HepG2 (cell line): ENCODE measurements around the gene PALM2AKAP2. TPM values are rescaled to one million over a fixed set of nuclear protein-coding genes. Genes with fewer than 3 reads are reported as not detected.

Experiments
- ATAC-seq: fragments of 200-7000 bp; cut with Tn5 transposase; 3 replicates; pipeline ENCODE4 v1.9.1; 2020; ENCODE audit warnings: mild to moderate bottlenecking, moderate library complexity
- BruUV-seq: library from RNA; stranded (reverse); fragments of 400-500 nt; replicated peaks from 2 replicates; lab custom pipeline; 2021; lab: Mats Ljungman, UMichigan
- CTCF ChIA-PET: fragments of 300-600 bp; formaldehyde crosslinking; extraction: SDS; loops from one replicate; lab custom pipeline; 2021; ENCODE audit warnings: low total read pairs, inconsistent platforms, low intra/inter-chr PET ratio; lab: Yijun Ruan, JAX
- POLR2A ChIA-PET: fragments of 350-600 bp; sonication (Branson Sonifier 250); formaldehyde crosslinking; loops from one replicate; lab custom pipeline; 2020; ENCODE audit warnings: antibody characterized with exemption, inconsistent platforms; lab: Yijun Ruan, JAX
- DNase-seq: peaks from one replicate; pipeline ENCODE4 v3.0.0-alpha.2; 2015; ENCODE audit warnings: low spot score
- FAIRE-seq: peaks from 3 replicates; lab custom pipeline; 2011; peaks lifted over from hg19 to GRCh38; lab: Jason Lieb, UNC
- H2AFZ ChIP-seq: one replicate; pipeline ENCODE4 v1.6.1; 2011; ENCODE audit warnings: low read length, inconsistent platforms
- H3K27ac ChIP-seq: fragments of 300-600 bp; 3 replicates; pipeline ENCODE4 v1.8.0; 2011; ENCODE audit warnings: mixed run types, mild to moderate bottlenecking, mixed read lengths, low read length, inconsistent platforms; ENCODE audit not compliant: insufficient read depth; ENCODE audit errors: extremely low read length
- H3K27me3 ChIP-seq, 2 experiments: fragments of 200-600 bp in 1 of 2; 2 replicates in 1 of 2; 3 replicates in 1 of 2; pipeline versions ENCODE4 v1.6.0 to v1.8.0; 2011; ENCODE audit warnings: low read length in 2 of 2, mild to moderate bottlenecking in 2 of 2, moderate library complexity in 2 of 2, inconsistent platforms in 1 of 2; ENCODE audit not compliant: insufficient read depth in 2 of 2, control insufficient read depth in 1 of 2
- H3K36me3 ChIP-seq, 2 experiments: fragments of 200-600 bp in 1 of 2; replicated peaks in 1 of 2; 2 replicates in 1 of 2; 3 replicates in 1 of 2; pipeline versions ENCODE4 v1.5.1 to v1.8.0; 2011; ENCODE audit warnings: low read length in 2 of 2, inconsistent platforms in 1 of 2; ENCODE audit not compliant: insufficient read depth in 2 of 2, control insufficient read depth in 1 of 2
- H3K4me1 ChIP-seq: 2 replicates; pipeline ENCODE4 v1.5.1; 2012; ENCODE audit warnings: low read length, inconsistent platforms; ENCODE audit not compliant: insufficient read depth
- H3K4me2 ChIP-seq: 2 replicates; pipeline ENCODE4 v1.6.0; 2011; ENCODE audit warnings: low read depth, low read length, inconsistent platforms
- H3K4me3 ChIP-seq, 3 experiments: fragments of 200-600 bp in 1 of 3; sonication (generic), shearing (Covaris generic) in 1 of 3; replicated peaks in 1 of 3; 2 replicates each; pipeline ENCODE4 v1.5.1; 2011 to 2016; ENCODE audit warnings: low read length in 3 of 3, inconsistent platforms in 2 of 3, low read depth in 2 of 3, mild to moderate bottlenecking in 2 of 3, control low read depth in 1 of 3, mixed read lengths in 1 of 3; ENCODE audit not compliant: insufficient read depth in 1 of 3
- H3K79me2 ChIP-seq: one replicate; pipeline ENCODE4 v1.6.1; 2011; ENCODE audit warnings: low read length, inconsistent platforms; ENCODE audit not compliant: insufficient read depth
- H3K9ac ChIP-seq: 2 replicates; pipeline ENCODE4 v1.6.0; 2011; ENCODE audit warnings: mild to moderate bottlenecking, low read depth, low read length, inconsistent platforms; ENCODE audit not compliant: insufficient read depth
- H3K9me3 ChIP-seq: 2 replicates; pipeline ENCODE4 v1.5.1; 2012; ENCODE audit warnings: mild to moderate bottlenecking, low read length
- H4K20me1 ChIP-seq: 2 replicates; pipeline ENCODE4 v1.6.0; 2011; ENCODE audit warnings: inconsistent platforms, mild to moderate bottlenecking, low read length, moderate library complexity; ENCODE audit not compliant: insufficient read depth
- ATF7 ChIP-seq, 2 experiments: fragments of 450-650 bp in 1 of 2; sonication (generic) in 1 of 2; formaldehyde crosslinking in 1 of 2; IDR thresholded peaks; 2 replicates each; pipeline versions ENCODE4 v1.4.0 to v1.6.1; 2016 to 2020; ENCODE audit warnings: antibody characterized with exemption in 1 of 2, mild to moderate bottlenecking in 1 of 2, missing genetic modification reagents in 1 of 2
- BRD4 ChIP-seq: sonication (generic); formaldehyde crosslinking; IDR thresholded peaks from 2 replicates; pipeline ENCODE4 v1.4.0; 2020; ENCODE audit warnings: missing genetic modification reagents
- BRF2 ChIP-seq: sonication (generic); formaldehyde crosslinking; IDR thresholded peaks from 2 replicates; pipeline ENCODE4 v1.8.1; 2022; ENCODE audit warnings: mild to moderate bottlenecking, missing genetic modification reagents
- CHD2 ChIP-seq: IDR thresholded peaks from 2 replicates; pipeline ENCODE4 v1.6.1; 2011; ENCODE audit warnings: low read depth, low read length, improper control_type of control experiment
- FOXA1 ChIP-seq, 2 experiments: fragments of 450-650 bp in 1 of 2; sonication (generic) in 1 of 2; formaldehyde crosslinking in 1 of 2; IDR thresholded peaks; 2 replicates each; pipeline versions ENCODE4 v1.4.0 to v1.6.1; 2016 to 2020; ENCODE audit warnings: missing genetic modification reagents in 1 of 2
- HOMEZ ChIP-seq: IDR thresholded peaks from 2 replicates; pipeline ENCODE4 v1.6.1; 2016; ENCODE audit warnings: low read depth
- MAZ ChIP-seq, 2 experiments: sonication (generic) in 1 of 2; formaldehyde crosslinking in 1 of 2; IDR thresholded peaks; 2 replicates each; pipeline versions ENCODE4 v1.5.0 to v1.6.1; 2012 to 2020; ENCODE audit warnings: low read depth in 2 of 2, mild to moderate bottlenecking in 2 of 2, borderline replicate concordance in 1 of 2, improper control_type of control experiment in 1 of 2, low read length in 1 of 2, missing genetic modification reagents in 1 of 2, moderate library complexity in 1 of 2
- MXD1 ChIP-seq: sonication (generic); formaldehyde crosslinking; IDR thresholded peaks from 2 replicates; pipeline ENCODE4 v1.4.0; 2020; ENCODE audit warnings: mild to moderate bottlenecking, missing genetic modification reagents
- NBN ChIP-seq: fragments of 450-650 bp; conservative IDR thresholded peaks from 2 replicates; pipeline ENCODE4 v1.6.1; 2017
- PBX2 ChIP-seq: IDR thresholded peaks from 2 replicates; pipeline ENCODE4 v1.6.1; 2016; ENCODE audit warnings: control low read depth
- RAD51 ChIP-seq: fragments of 450-650 bp; IDR thresholded peaks from 2 replicates; pipeline ENCODE4 v1.6.1; 2016; ENCODE audit warnings: borderline replicate concordance
- SPEN ChIP-seq: sonication (generic); formaldehyde crosslinking; IDR thresholded peaks from 2 replicates; pipeline ENCODE4 v1.5.1; 2020; ENCODE audit warnings: low read depth, mild to moderate bottlenecking, missing genetic modification reagents
- TSC22D2 ChIP-seq: sonication (generic); formaldehyde crosslinking; IDR thresholded peaks from 2 replicates; pipeline ENCODE4 v1.5.1; 2020; ENCODE audit warnings: missing genetic modification reagents, mild to moderate bottlenecking, borderline replicate concordance
- ZBTB39 ChIP-seq: sonication (generic); formaldehyde crosslinking; IDR thresholded peaks from 2 replicates; pipeline ENCODE4 v1.5.0; 2020; ENCODE audit warnings: missing genetic modification reagents
- ZMYM4 ChIP-seq: sonication (generic); formaldehyde crosslinking; IDR thresholded peaks from 2 replicates; pipeline ENCODE4 v1.8.1; 2023; ENCODE audit warnings: mild to moderate bottlenecking, missing genetic modification reagents
- ZNF205 ChIP-seq: IDR thresholded peaks from 2 replicates; pipeline ENCODE4 v1.6.1; 2018; ENCODE audit warnings: missing biosample characterization, missing genetic modification reagents
- ZNF354B ChIP-seq: sonication (generic); formaldehyde crosslinking; IDR thresholded peaks from 2 replicates; pipeline ENCODE4 v1.8.0; 2022; ENCODE audit warnings: mild to moderate bottlenecking, missing genetic modification reagents
- ZNF713 ChIP-seq: sonication (generic); formaldehyde crosslinking; IDR thresholded peaks from 2 replicates; pipeline ENCODE4 v1.4.0; 2020; ENCODE audit warnings: mild to moderate bottlenecking, missing genetic modification reagents
- ZNF788 ChIP-seq: sonication (generic); formaldehyde crosslinking; IDR thresholded peaks from 2 replicates; pipeline ENCODE4 v1.5.0; 2020; ENCODE audit warnings: mild to moderate bottlenecking, missing genetic modification reagents, borderline replicate concordance
- ZSCAN9 ChIP-seq: IDR thresholded peaks from 2 replicates; pipeline ENCODE4 v1.6.1; 2016; ENCODE audit warnings: borderline replicate concordance
- WGBS: methylation state at CpG from one replicate; pipeline ENCODE4 v1.1.6; 2017; ENCODE audit warnings: low lambda C conversion rate; 5-methylcytosine and 5-hydroxymethylcytosine counted together
- in situ Hi-C: cut with HindIII; loops from 2 replicates; pipeline ENCODE4 v1.10.0; 2017; ENCODE audit warnings: low pct_unique_long_range_greater_than_20kb; ENCODE audit not compliant: extremely low pct_ligation_motif_present
- intact Hi-C: fragments of 100-400 bp; cut with micrococcal nuclease; formaldehyde crosslinking; loops from one replicate; pipeline ENCODE4 v1.10.0; 2022; ENCODE audit not compliant: unreplicated experiment
- polyA plus RNA-seq, 8 experiments: library from polyadenylated mRNA; depleted of rRNA in 3 of 8; stranded (reverse) in 7 of 8; unstranded in 1 of 8; fragments of >200 nt; fragmentation: Illumina TruSeq in 4 of 8; extraction: Trizol in 4 of 8; gene quantifications; 2 replicates each; pipeline versions ENCODE4 v1.2.1 to v1.2.3, GENCODE V29; 2011 to 2016; ENCODE audit warnings: low read depth in 4 of 8, missing spikeins in 1 of 8, mixed read lengths in 1 of 8; ENCODE audit not compliant: insufficient read depth in 1 of 8
- total RNA-seq, 5 experiments: library from RNA; depleted of rRNA; stranded (reverse); fragments of >200 nt; fragmentation: Illumina TruSeq; extraction: Trizol; gene quantifications; 2 replicates each; pipeline ENCODE4 v1.2.3, GENCODE V29; 2016; ENCODE audit warnings: low read depth in 1 of 5

Gene PALM2AKAP2
- total and polyA plus RNA-seq, 2 of the 13 experiments (the other 11 are each of a cell fraction or from before 2014, with no cell fraction given): 0.25 to 1.8 TPM

- FAIRE-seq (no peak), DNase-seq (no peak), ATAC-seq (no peak)
- Histone ChIP-seq H3K9me3 (no peaks in the 10 kb centered on the region), H3K4me3 (no peak overlapping the region), H3K27me3 (no peaks in the 10 kb centered on the region), H3K36me3 (no peaks in the 10 kb centered on the region), H3K27ac (no peak overlapping the region), H3K4me1 (no peaks in the 10 kb centered on the region), H4K20me1 (no peaks in the 10 kb centered on the region), H3K4me2 (no peak overlapping the region), H2AFZ (no peak overlapping the region), H3K9ac (no peak overlapping the region), H3K79me2 (no peaks in the 10 kb centered on the region)
- TF ChIP-seq TSC22D2 (CRISPR knock-in tag) (no peak), HOMEZ (CRISPR knock-in tag) (no peak), PBX2 (CRISPR knock-in tag) (no peak), ZMYM4 (CRISPR knock-in tag) (no peak), ZBTB39 (CRISPR knock-in tag) (no peak), RAD51 (no peak), ZNF788 (CRISPR knock-in tag) (no peak), ZNF354B (CRISPR knock-in tag) (no peak), MAZ (IDR thresholded peaks at IDR 0.05; ENCODE audit: borderline replicate concordance, low read depth, low read length) (no peak), MAZ (CRISPR knock-in tag; IDR thresholded peaks at IDR 0.05; ENCODE audit: low read depth) (no peak), CHD2 (no peak), BRD4 (CRISPR knock-in tag) (no peak), BRF2 (no peak), SPEN (CRISPR knock-in tag) (no peak), FOXA1 (IDR thresholded peaks at IDR 0.05) (no peak), FOXA1 (CRISPR knock-in tag; IDR thresholded peaks at IDR 0.05) (no peak), ZSCAN9 (CRISPR knock-in tag) (no peak), MXD1 (no peak), ZNF205 (CRISPR knock-in tag) (no peak), NBN (no peak), ATF7 (IDR thresholded peaks at IDR 0.05) (no peak), ATF7 (CRISPR knock-in tag; IDR thresholded peaks at IDR 0.05) (no peak), ZNF713 (CRISPR knock-in tag) (no peak)
- ChIA-PET POLR2A (no interaction called here), CTCF (no interaction called here)
- in situ Hi-C loops (no loop called here), intact Hi-C loops (no loop called here)
- 56% methylated on average over 6 of the region's 6 CpGs for WGBS
- no TSS peak for BruUV-seq
These were observed 44.2 kb upstream of the PALM2AKAP2 start for GRCh38 chr9:109735801-109736200.
